Measurements from ENCODE around the gene WLS. TPM values are rescaled to one million over a fixed set of nuclear protein-coding genes. Genes with fewer than 3 reads are reported as not detected.

WLS gene
- total RNA-seq, 1 experiment from 2014 or later = 326 TPM

DNA sequence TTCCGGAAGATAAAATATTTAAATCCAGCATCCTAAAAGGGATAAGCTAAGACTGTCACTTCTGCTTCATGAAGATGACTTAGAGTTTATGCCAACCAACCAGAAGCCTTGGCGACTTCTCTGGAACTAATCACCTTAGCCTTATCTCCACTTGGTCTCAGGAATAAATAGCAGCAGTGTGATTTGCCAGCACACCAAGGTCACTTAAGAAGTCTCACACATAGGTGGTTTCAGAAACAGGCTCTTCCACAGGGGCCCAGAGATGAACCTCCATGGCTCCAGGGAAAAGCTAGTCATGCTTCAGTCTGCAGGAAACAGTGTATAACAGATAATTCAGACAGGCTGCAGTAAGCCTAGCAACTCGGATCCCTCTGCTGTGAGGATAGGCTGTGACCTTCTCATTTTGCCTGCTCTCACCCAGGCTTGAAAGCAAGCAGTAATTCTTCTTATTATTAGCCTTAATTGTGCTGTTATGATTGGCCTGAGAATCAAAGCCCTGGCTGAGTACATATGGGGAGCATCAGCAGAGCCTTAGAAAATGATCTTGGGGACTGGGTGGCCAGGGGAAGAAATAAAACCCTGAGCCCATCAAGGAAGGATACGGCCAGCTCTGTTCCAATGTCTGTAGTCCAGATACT is 84.7 kb downstream of the WLS start:
- DNase-seq (ENCODE audit: low spot score) = no peak
- in situ Hi-C loops (cut with HindIII; ENCODE audit: low sequenced_read_pairs) = no loop called here

DNA sequence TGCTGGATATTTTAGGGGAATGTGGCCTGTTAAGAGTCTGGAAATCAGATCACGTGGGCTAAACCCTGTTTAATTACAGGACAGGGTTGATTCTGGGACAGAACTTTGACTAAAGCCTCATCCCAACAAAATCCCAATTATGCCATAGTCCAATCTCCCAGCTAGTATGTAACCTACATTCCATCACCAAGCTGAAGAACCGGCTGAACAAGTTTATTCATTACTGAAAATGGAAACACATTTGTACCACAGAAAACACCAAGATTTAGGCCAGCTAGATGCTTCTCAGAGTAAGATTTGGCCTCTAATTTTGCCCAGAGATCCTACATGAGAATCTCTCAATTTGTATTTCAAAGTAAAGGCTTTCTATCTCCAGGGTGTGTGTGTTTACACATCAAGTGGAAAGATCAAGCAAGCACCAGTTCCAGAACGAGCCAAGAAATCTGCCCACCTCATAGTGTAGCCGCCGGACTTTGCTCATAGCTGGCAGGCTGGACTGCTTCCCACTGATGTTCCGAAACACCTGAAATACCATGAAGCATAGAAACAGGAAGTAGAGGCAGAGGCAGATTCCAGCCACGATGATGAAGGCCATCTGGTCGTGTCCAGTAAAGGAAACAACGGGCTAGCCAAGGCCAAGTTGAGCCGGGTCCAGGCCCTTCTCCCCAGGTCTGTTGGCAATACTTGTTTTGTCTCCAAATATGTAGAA is 86.8 kb downstream of the WLS start:
- peak; percentile 59 for DNase-seq (ENCODE audit: low spot score)
- in situ Hi-C loops (cut with HindIII; ENCODE audit: low sequenced_read_pairs) = no loop called here

DNA sequence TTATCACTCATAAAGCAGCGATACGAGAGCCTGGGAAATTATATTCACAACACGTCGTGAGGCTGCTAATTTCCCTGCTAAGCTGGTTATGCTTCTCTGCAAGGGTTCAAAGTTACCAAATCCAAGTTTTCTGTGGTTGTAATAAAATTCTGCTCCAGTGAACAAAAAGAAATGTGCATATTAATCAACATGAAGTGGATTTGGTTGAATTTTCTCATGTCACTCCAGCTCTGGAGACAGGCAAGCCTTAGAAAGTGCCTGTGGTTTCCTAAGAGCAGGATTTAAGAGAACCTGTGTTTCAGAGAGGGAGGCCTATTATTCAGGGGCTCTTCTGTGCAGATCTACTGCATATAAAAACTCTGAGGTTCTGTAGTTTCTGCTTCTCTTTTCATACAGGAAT is 87.5 kb downstream of the WLS start:
- DNase-seq (ENCODE audit: low spot score) = no peak
- in situ Hi-C loops (cut with HindIII; ENCODE audit: low sequenced_read_pairs) = no loop called here

- in situ Hi-C loops (cut with HindIII; ENCODE audit: low sequenced_read_pairs) = no loop called here
- no peak for DNase-seq (ENCODE audit: low spot score)
Measured at GRCh38 chr1:68143633-68144032, 88.7 kb downstream of the WLS start.

DNA sequence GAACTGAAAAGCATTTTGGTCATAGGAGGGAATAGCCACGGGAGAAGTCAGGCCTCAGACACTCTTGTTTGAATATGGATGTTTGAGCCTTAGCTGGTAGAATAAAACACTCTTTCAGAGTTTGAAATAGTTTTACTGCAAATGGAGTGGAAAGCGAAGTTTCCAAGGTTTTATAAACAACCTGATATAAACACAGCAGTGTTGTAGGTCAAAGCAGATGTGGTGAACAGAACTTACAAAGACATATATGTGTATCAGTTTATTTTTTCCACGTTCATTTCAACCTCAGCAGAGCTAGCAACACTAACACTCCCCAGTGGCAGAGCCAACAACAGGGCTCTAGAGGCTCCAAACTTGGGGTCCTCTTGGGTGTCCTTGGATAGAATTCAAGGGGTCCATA is 89.9 kb downstream of the WLS start:
- in situ Hi-C loops (cut with HindIII; ENCODE audit: low sequenced_read_pairs) = no loop called here
- DNase-seq (ENCODE audit: low spot score) = no peak

DNA sequence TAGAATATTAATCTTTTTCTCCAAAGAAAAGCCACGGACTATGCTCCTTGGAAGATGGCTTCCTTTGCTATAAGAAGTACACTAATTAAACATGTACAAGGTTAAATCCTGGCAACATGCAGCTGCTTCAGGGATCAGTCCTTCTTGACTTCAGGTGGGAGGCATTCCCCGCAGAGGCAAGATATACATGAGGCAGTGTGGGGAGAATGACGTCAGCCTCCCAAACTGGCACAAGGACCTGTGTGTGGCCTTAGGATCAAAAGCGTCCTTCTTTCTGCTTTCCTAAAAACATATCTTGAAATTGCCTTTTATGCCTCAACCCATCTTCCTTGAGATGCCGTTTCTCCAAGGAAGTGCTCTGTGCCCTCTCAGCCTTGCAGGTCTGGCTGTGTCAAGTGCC is 90.3 kb downstream of the WLS start:
- no peak for DNase-seq (ENCODE audit: low spot score)
- in situ Hi-C loops (cut with HindIII; ENCODE audit: low sequenced_read_pairs) = no loop called here

DNA sequence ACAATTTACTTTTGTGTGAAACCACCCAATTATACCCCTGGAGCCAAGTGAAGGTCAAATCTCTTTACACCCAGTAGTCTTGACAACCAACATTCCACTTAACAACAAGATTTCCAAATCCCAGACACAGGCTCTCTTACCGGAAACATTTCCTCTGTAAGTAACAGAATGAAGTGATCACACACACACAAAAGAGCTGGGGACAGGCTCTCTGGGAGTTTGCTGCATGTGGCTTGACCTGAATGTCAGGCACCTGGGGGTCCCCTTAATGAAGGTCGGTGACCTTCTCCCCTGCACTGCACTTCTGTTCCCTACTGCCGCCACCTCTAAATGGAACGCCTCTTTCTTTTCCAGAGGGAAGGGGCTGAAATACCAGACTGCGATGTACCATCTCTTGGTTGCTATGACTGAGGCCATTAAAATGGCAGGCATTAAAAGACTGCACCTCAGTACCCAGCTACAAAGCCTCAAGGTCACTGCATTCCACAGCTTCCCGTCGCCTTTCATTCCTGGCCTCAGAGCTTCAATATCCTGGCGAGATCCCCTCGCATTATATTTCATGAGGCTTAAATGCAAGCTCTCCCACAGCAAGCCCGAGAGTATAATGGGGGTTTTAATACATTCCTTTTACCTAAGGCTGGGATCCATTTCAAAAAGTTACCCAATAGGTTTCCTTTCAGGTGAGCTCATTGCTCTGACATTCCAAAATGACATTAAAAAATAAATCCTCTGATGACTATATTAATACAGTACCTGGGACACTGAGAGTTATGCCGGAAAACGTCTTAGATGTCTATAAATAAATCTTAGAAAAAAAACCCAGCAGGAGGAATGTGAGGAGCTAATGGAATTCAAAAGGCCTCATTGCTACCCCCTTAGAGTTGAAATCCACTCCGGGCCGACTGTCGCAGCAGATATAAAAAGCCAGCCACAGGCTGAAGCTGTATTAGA is 91.0 kb downstream of the WLS start:
- in situ Hi-C loops (cut with HindIII; ENCODE audit: low sequenced_read_pairs) = no loop called here
- no peak for DNase-seq (ENCODE audit: low spot score)

DNA sequence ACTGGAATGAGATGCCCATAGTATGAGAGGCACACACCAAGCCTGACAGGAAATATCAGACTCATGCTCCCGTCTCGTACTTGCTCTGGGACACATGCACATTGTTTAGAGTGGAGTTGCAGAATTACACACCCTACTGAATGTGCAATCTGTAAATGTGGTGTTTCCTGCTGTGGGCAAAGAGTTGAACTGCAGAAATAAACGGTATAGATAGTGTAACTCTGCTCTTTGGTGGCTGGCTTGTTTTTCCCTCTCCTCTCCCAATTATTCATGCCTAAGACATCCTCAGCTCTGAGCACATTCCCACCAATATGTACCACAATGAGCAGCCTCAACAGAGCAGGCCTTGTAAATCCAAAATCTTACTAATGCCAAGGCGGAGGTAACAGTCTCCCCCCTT is 91.8 kb downstream of the WLS start:
- in situ Hi-C loops (cut with HindIII; ENCODE audit: low sequenced_read_pairs) = no loop called here
- DNase-seq (ENCODE audit: low spot score) = no peak

- in situ Hi-C loops (cut with HindIII; ENCODE audit: low sequenced_read_pairs) = no loop called here
- no peak for DNase-seq (ENCODE audit: low spot score)
Measured at GRCh38 chr1:68136187-68136586, 96.1 kb downstream of the WLS start.

DNA sequence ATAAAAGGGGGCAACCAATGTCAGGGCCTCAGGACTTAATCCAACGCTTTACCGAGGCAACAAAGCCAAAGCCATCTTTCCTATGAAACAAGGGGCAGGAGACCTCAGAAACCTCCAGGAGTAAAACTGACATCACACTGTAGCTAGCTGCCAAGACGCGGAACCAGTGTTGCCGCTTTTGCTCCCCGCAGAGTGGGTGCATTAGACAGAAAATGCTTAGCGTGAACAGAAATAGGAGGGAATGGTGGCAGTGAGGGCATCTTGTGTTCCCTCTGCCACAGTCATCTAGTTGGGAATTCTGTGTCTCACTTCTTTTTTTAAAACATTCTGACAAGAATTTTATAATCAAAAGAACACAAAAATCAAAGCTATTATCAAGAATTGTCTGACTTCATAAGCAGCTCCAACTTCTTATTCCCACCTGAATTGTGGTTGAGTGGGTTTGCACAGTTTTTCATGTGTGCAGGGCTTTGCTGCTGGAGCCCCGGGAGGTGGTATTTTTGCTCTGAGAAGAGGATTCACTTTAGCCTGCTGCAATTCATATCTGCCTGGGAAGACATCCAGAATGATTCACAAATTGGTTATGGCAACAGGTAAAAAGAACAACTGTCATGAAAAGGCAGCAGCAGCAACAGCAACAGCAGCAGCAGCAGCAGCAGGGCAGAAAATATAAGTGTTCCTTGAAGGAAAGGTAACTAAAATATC is 99.7 kb downstream of the WLS start:
- DNase-seq (ENCODE audit: low spot score) = no peak
- in situ Hi-C loops (cut with HindIII; ENCODE audit: low sequenced_read_pairs) = no loop called here

- DNase-seq (ENCODE audit: low spot score) = no peak
- in situ Hi-C loops (cut with HindIII; ENCODE audit: low sequenced_read_pairs) = no loop called here
Measured at GRCh38 chr1:68131261-68131660, 101.1 kb downstream of the WLS start.

GRCh38 chr1:68129536-68130250 is 102.6 kb downstream of the WLS start:
- DNase-seq (ENCODE audit: low spot score) = peak; percentile 42
- in situ Hi-C loops (cut with HindIII; ENCODE audit: low sequenced_read_pairs) = no loop called here

DNA sequence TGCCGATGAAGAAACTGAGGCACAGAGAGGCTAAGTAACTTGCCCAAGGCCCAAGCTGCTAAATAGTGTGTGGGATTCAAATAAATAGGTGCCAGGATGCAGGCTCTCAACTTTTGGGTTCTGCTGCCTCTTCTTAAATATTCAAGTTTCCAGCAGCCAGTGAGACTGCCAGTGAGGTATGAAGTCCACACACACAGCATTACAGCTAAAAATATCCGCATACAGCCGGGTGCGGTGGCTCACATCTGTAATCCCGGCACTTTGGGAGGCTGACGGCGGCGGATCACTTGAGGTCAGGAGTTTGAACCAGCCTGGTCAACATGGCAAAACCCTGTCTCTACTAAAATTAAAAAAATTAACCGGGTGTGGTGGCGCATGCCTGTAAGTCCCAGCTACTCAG is 103.5 kb downstream of the WLS start:
- DNase-seq (ENCODE audit: low spot score) = no peak
- in situ Hi-C loops (cut with HindIII; ENCODE audit: low sequenced_read_pairs) = no loop called here

DNA sequence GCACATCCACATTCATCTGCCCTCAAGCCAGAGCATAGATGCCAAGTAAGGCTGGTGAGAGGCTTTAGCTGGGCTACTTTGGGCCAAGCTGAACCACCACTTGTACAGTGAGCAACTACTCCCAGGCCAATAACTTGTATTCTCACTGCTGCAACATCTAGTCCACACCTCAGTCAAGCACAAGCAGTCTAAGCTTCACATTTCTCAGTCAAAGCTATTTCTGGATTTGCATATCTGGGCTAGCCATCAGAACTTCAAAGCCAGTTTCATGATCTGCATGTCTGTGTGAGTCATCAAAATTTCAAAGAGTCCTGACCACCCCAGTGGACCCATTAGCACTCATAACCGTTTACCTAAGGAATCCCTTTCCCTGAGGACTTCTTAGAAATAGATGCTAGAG is 104.2 kb downstream of the WLS start:
- DNase-seq (ENCODE audit: low spot score) = no peak
- in situ Hi-C loops (cut with HindIII; ENCODE audit: low sequenced_read_pairs) = no loop called here

DNA sequence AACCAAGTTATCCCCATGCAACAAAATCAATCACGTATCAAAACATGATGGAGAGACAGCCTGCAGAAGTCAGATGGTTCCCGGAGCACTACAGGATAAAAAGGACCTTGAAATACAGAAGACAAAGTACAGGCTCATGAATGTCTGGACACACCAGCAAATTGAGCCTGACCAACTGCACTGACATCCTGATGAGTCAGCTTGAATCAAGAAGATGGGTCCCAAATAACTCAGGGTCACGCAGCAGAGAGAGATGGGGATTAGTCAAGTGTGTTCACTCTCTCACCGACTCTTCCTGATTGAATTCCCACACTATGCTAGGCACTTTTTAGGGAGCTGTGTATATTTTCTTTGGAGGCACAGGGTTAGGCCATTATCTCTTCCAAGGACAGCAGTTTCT is 110.8 kb downstream of the WLS start:
- no peak for DNase-seq (ENCODE audit: low spot score)
- in situ Hi-C loops (cut with HindIII; ENCODE audit: low sequenced_read_pairs) = no loop called here

DNA sequence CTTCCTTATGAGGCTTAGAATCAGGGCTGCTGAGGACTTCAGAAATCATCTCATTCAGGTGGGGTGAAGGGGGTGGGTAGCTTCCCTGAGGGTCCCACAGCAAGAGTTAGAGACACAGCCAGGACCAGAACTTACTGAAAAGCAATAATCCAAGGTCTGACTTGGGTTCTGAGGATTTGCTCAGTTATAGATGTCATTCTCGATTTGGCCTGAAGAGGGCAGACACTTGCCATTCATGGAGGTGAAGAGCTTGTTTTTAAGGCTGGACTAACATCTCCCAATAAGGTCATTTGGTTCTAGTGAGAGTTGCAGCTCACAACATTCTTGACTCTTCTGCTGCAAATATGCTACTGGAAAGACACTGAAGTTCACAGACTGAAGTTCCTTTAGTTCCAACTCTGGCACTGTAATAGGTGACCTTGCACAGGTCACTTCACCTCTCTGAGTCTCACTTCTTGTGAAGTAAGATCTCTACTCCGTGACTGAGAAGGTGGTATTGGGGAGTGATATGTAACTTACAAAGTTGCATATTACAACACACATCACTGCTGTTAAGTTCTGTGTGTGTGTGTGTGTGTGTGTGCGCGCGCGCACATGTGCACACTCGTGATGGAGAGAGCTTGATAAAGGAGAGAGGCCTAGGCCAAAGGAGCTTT is 112.1 kb downstream of the WLS start:
- in situ Hi-C loops (cut with HindIII; ENCODE audit: low sequenced_read_pairs) = no loop called here
- DNase-seq (ENCODE audit: low spot score) = peak; percentile 72

DNA sequence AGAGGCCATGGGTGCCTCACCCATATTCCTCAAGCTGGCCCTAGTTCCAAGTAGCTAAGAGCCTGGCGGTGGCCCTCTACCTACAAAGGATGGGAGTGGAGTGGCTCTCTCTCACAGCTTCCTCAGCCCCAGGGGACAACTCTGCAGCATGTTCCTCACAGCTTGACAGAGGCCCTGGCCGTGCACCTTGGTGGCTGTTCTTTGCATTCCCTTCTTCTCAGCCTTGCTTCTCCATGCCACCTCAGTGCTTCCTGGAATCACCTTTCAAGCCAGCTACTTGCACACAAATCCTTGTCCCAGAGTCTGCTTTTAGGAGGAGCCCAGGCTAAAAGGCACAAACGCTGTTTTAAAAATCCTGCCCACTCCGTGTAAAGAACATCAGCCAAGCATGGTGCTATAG is 112.9 kb downstream of the WLS start:
- in situ Hi-C loops (cut with HindIII; ENCODE audit: low sequenced_read_pairs) = no loop called here

GRCh38 chr1:68117416-68117815 is 114.9 kb downstream of the WLS start:
- no peak for DNase-seq (ENCODE audit: low spot score)

More for the DNA sequence above, 112.9 kb downstream of the WLS start:
- no peak for DNase-seq (ENCODE audit: low spot score)

More at GRCh38 chr1:68117416-68117815, 114.9 kb downstream of the WLS start:
- in situ Hi-C loops (cut with HindIII; ENCODE audit: low sequenced_read_pairs) = no loop called here
